C4-2B (cell line): ENCODE data around the gene THUMPD2.

ENCODE experiments used
- ZFX ChIP-seq: fragments of 450-650 bp; IDR thresholded peaks from 2 replicates; pipeline ENCODE4 v1.6.1; 2017
- TF ChIP-seq, protein P1 (sequence below): fragments of 450-650 bp; conservative IDR thresholded peaks from 2 replicates; pipeline ENCODE4 v1.5.1; 2017; ENCODE audit warnings: mild to moderate bottlenecking

DNA sequence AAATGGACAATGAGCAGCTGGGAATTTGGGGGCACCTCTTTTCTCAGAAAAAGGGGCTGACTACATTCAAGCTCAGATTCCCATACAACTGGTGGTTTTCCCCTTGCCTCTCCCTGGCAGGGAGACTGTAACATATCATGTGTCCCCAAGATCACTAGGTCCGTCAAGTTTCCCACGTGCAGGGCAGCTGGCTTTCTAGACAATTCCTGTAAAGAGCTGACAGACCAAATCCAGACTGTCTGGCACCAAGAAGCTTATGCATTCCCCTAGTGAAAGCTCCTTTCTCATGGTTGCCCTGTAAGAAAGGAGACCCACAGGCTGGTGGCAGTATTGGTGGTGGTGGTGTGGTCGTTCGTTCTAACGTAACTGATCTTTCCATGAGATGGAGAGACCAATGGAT, 48.8 kb downstream of the THUMPD2 start:
- TF ChIP-seq, protein P1, sequence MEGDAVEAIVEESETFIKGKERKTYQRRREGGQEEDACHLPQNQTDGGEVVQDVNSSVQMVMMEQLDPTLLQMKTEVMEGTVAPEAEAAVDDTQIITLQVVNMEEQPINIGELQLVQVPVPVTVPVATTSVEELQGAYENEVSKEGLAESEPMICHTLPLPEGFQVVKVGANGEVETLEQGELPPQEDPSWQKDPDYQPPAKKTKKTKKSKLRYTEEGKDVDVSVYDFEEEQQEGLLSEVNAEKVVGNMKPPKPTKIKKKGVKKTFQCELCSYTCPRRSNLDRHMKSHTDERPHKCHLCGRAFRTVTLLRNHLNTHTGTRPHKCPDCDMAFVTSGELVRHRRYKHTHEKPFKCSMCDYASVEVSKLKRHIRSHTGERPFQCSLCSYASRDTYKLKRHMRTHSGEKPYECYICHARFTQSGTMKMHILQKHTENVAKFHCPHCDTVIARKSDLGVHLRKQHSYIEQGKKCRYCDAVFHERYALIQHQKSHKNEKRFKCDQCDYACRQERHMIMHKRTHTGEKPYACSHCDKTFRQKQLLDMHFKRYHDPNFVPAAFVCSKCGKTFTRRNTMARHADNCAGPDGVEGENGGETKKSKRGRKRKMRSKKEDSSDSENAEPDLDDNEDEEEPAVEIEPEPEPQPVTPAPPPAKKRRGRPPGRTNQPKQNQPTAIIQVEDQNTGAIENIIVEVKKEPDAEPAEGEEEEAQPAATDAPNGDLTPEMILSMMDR, result no peak
- no peak for TF ChIP-seq ZFX
